GM21528 (cell line): ENCODE data around the gene RRP7A.
"Not testable (repeated sequence)": the region's sequence is repeated elsewhere in the genome, so short reads cannot be mapped to it uniquely, and the experiment has no call there.

ENCODE experiments used
- ATAC-seq: cut with Tn5 transposase; IDR thresholded peaks from one replicate; pipeline ENCODE4 v1.9.1; 2021; ENCODE audit warnings: mild to moderate bottlenecking, moderate library complexity; ENCODE audit not compliant: unreplicated experiment, low FRiP score

RRP7A gene, protein sequence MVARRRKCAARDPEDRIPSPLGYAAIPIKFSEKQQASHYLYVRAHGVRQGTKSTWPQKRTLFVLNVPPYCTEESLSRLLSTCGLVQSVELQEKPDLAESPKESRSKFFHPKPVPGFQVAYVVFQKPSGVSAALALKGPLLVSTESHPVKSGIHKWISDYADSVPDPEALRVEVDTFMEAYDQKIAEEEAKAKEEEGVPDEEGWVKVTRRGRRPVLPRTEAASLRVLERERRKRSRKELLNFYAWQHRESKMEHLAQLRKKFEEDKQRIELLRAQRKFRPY

DNA sequence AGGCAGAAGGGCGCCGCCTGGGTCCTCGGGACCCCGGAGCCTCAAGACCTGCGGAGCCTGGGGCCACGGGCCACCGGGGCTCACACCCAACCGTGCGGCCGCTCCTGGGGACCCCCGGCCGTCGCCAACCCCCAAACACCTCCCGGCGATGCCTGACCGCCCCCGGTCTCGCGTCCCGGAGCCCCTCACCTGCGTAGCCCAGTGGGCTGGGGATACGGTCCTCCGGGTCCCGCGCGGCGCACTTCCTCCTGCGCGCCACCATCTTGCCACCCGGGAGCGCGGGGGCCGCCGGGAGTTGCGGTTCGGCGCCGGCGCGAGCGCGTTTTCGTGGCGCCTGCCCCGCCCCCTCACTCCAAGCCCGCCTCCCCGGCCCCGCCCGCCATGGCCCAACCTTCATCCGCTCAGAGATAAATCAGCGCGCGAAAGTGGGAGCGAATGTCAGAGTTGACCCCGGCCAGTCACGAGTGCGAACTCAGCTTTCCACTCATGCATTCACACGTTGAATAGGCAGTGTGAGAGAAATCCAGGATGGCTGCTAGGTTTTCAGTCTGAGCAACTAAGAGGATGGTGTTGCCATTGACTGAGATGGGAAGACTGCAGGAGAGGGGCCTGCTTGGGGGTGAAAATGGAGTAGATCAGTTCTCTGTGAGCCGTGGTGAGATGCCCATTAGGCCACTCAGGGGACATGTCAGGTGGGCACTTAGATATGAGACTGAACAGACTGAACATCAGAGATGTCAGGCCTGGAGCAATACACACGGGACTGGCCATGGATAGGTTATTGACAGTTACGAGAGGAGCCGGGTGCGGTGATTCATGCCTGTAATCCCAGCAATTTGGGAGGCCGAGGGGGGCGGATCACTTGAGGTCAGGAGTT is at the start of gene RRP7A:
RRP7A (minus strand) TSS at position 272 of the 877 bp plus-strand sequence; CDS start at position 262, 10 bp downstream.
- ATAC-seq = peak; percentile 57

DNA sequence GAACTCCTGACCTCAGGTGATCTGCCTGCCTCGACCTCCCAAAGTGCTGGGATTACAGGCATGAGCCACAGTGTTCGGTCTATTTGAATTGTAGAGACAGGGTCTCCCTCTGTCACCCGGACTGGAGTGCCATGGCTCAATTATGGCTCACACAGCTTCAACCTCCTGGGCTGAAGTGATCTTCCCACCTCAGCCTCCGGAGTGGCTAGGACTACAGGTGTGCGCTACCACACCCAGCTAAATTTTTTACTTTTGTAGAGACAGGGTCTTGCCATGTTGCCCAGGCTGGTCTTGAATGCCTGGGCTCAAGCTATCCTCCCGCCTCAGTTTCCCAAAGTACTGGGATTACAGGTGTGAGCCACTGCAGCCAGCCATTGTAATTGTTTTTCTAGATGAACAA is 48.4 kb upstream of the RRP7A start:
- ATAC-seq = not testable (repeated sequence)

DNA sequence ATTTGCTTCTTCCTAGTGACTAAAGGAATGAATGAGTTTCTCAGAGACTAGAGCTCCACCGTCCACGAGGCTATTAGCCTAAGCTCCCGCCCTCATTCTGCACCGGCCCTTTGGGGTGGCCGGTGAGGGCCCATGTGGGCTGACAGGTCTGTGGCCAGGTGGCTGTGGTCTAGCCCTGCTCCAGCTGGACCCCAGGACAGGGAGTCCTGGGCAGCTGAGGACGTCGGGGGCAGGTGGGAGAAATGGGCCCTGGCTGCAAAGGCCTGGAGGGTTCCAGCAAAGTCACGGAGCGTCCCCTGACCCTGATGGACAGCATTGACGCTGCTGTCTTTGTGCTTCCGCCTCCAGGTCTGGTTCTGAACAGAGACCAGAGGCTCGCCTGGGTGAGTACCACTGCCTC is 46.4 kb upstream of the RRP7A start:
- ATAC-seq = no peak

DNA sequence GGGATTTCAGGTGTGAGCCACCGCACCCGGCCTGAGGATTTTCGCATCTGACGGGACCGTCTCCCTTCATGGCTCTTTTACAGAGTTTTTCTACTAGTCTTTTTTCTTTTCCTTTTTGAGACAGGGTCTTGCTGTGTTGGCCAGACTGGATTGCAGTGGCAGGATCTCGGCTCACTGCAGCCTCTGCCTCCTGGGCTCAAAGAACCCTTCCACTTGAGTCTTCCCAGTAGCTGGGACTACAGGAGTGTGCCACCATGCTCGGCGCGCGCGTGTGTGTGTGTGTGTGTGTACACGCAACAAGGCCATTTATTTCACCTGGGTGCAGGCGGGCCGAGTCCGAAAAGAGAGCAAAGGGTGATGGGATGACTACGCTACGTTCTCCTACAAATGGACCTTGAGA is 45.1 kb upstream of the RRP7A start:
- ATAC-seq = no peak

DNA sequence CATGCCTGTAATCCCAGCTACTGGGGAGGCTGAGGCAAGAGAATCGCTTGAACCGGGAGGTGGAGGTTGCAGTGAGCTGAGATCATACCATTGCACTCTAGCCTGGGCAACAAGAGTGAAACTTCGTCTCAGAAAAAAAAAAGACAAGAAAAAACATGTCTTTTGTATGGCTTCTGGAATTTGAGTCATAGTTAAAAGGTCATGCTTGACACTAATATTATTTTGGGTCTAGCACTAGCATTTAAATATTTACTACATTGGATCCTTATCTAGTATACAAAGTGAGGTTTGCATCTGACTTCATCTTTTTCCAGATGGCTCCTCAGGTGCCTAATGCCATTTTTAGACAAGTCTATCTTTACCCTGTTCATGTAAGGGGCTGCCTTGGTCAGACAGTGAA is 44.3 kb upstream of the RRP7A start:
- ATAC-seq = not testable (repeated sequence)

DNA sequence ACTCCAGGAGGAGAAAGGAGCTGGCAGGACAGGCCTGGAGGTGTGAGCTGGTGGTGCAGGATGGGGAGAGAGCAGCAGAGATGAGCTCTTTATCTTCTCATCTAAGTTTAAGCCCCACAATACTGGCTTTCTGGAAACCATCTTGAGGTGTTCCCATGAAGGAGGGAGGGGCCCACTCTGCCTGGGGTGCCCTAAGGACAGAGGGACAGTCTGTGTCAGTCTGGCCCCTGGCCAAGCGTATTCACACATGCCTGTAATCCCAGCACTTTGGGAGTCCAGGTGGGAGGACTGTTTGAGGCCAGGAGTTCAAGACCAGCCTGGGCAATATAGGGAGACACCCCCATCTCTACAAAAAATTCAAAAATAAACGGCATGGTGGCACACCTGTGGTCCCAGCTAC is 43.1 kb upstream of the RRP7A start:
- no peak for ATAC-seq

DNA sequence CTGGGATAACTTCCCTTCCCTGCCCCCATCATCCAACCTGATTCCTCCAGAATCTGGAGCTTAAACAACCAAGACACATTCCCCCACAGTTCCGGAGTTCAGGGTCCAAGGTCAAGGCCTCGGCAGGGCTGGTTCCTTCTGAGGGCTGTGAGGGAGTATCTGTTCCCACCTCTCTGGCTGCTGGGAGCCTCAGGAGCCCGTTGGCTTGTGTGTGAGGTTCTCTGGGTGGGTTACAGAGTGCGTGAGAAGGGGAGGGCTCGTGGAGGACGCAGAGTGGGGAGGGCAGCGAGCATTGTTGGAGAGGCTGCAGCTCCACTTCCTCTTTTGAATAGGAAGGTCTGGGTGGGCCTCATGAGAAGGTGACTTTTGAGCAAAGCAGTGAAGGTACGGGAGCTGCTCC is 42.7 kb upstream of the RRP7A start:
- ATAC-seq = no peak

DNA sequence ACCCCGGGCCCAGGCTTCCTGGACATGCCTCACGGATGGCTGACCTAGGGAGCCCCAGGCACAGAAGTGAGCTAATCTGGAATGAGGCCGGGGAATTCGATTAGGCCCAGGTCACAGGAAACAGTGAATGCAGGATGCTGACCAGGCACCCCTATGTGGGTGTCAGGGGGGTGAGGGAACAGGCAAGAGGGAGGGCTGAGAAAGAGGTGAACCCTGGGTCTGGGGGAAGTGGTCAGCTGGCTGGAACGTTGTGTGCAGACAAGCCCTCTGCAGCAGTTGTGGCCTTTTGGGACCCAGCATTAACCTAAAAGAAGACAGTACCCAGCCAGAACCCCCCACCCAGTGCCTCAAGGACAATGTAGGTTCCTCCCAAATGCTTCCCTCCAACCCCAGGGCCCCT is 42.3 kb upstream of the RRP7A start:
- ATAC-seq = no peak

DNA sequence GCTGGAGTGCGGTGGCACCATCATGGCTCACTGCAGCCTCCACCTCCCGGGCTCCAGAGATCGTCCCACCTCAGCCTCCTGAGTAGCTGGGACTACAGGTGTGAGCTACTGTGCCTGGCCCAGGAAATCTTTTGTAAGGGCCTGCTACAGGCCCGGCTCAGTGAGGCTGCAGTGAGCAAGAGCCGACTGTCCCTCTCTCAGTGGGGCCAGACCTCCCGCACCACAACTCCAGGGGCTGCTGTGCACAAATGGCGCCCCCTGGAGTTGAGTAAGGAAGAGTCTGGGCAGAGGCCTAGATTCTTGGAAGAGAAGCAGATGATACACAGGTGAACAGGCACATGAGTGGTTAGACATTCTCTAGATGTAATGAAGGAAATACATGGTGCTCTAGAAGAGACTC is 41.2 kb upstream of the RRP7A start:
- ATAC-seq = no peak

DNA sequence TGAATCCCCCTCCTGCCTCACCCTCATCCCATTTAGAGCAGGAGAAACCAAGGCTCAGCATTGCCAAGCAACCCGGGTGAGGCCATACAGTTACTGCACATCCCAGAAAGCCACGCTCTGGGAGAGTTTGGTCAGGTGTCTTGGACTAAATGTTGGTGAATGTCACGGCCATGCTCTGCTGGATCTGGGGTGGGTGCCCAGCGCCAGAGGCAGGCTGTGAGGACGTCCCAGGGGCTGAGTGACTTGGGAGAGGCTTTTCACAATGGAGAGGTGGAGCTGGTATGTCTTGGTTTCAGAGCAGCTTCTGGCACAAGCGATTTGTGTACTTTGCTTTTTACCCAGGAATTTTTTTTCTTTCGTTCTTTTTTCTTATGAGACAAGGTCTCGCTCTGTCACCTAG is 40.8 kb upstream of the RRP7A start:
- ATAC-seq = no peak

DNA sequence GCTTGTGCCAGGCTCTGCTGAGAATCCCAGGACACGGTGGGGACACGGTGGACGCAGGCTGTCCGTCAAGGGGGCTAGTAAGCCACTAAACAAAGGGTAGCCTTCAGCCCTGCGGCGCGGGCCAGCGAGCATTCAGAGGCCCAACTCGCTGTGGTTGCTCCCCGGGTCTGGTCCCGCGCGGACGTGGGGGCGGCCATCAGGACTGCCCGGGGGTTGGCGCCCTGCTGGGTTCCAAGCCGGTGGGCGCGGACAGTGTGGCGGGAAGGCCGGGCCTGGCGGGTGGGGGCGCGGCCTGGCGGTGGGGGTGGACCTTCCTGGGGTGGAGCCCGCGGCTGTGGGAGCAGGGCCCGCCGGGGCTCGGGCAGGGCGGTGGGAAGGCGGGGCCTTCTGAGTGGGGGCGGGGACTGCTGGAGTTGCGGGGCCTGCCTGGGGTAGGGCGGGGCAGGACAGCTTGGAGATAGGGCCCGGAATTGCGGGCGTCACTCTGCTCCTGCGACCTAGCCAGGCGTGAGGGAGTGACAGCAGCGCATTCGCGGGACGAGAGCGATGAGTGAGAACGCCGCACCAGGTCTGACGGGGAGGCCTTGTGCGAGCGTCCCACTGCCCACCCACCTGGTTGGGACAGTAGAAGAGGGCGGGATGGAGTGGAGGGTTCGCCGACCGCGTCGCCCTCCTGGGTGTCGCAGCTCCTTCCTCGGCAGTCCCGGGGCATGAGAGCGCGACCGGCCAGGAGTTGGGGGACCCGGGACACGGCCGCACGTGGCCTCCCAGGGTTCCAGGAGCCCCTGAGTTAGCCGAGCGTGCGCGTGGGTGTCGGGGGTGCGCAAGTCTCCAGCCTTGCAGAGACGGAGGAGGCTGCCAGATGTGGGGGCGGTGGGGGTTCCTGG is 34.1 kb upstream of the RRP7A start, which contains the start of gene SERHL2:
SERHL2 (plus strand) TSS at position 482 of the 887 bp plus-strand sequence; CDS start at position 547, 65 bp downstream.
- no peak for ATAC-seq

DNA sequence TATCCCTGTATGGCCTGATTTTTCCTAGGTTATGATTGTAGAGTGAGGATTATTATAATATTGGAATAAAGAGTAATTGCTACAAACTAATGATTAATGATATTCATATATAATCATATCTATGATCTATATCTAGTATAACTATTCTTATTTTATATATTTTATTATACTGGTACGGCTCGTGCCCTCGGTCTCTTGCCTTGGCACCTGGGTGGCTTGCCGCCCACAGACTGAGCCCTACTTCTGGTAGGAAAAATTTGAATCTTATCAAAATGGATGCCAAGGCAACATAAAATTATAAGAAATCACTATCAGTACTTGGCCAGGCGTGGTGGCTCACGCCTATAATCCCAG is 32.7 kb upstream of the RRP7A start:
- ATAC-seq = not testable (repeated sequence)

DNA sequence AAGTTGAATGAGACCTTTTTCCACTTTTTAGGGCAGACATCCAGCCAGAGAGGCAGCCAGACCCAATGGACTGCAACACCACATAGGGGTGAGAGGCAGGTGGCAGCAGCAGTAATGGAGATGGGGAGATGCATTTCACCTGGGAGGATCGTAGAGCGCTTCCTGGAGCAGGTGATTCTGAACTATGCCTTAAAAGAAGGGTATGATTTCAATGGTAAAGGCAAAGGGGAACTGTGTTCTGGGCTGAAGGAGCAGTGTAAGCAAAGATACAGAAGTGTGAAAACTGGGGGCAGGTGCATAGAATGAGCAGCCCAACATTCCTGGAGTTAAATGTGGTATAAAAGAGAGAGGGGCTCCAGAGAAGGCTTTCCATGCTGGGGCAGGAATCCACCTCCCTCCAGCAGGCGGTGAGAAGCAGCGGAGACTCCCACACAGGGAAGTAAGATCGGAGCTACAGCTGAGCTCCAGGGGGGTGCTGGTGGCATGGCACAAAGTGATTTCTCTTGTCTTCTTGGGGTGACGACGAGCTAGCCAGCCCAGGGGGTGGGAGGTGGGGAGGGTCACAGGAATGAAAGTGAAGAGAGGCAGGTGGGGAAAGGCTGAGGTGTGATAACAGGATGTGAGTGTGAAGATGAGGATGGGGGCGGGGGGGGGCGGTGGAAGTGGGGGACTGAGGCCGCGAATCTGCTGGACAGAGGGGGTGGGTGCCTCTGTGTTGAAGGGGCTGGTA is 29.9 kb upstream of the RRP7A start:
- ATAC-seq = no peak

DNA sequence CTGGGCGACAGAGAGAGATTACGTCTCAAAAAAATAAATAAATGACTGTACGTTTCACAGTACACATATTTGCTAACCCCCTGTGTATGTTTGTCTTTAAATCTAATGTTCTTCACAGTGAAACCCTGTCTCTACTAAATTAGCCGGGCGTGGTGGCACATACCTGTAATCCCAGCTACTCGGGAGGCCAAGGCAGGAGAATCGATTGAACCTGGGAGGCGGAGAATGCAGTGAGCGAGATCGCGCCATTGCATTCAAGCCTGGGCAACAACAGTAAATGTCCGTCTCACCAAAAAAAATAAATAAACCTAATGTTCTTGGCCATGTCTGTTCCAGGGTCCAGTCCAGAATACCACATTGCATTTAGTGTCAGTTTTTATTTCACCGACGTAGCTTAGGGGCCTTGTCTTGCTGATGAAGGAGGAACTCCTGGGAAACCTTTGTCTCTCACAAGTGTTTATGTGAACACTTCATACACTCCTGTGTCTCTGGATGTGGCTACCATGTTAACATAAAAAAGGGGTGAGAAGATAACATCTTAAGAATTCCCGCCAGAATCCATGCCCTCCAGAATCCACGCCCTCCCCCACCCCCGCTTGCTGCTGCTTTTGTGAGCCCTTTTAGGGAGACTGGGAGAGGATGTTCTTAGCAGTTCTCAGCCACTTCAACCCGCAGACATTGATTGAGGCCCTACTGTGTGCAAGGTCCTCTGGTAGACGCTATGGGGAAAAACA is 29.2 kb upstream of the RRP7A start:
- ATAC-seq = no peak

DNA sequence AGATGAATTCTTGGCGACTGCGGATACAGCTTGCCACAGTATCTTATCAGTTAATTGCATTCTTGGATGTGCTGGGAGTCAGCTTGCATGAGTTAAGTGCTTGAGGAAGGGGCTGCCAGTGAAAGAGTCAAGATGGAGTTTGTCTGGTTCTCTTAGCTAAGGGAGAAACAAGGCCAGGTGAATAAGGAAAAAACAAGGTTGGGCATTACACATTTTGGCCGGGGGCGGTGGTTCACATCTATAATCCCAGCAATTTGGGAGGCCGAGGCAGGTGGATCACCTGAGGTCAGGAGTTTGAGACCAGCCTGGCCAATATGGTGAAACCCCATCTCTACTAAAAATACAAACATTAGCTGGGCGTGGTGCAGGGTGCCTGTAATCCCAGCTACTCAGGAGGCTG is 28.5 kb upstream of the RRP7A start:
- ATAC-seq = not testable (repeated sequence)

DNA sequence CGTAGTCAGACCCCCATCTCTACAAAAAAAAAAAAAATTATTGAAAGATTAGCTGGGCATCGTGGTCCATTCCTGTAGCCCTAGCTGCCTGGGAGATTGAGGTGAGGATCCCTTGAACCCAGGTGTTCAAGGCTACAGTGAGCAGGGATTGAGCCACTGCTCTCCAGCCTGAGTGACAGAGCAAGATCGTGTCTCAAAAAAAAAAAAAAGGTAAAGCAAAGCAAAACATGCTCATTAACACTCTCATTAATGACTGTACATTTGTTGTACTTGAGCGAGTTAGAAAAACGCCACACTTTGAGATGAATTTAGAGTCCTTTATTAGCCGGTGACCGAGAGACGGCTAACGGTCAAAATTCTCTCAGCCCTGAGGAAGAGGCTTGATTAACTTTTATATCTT is 28.0 kb upstream of the RRP7A start:
- ATAC-seq = no peak

DNA sequence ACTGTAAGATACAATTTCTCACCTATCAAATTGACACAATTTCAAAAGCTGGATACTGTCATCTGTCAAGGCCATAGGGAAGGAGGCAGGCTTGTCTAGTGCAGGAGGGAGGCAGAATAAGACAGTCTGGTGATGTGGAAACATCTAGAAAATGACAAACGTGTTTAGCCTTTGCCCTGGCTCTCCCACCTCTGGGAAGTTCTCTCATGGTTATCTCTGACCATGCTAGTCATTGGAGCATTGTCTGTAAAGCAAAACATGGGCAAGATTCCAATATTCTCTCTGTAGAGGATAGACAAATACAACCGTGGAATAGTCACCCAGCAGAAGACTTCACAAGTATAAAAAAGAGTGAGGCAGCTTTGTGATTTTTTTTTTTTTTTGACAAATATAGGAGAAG is 25.1 kb upstream of the RRP7A start:
- no peak for ATAC-seq

DNA sequence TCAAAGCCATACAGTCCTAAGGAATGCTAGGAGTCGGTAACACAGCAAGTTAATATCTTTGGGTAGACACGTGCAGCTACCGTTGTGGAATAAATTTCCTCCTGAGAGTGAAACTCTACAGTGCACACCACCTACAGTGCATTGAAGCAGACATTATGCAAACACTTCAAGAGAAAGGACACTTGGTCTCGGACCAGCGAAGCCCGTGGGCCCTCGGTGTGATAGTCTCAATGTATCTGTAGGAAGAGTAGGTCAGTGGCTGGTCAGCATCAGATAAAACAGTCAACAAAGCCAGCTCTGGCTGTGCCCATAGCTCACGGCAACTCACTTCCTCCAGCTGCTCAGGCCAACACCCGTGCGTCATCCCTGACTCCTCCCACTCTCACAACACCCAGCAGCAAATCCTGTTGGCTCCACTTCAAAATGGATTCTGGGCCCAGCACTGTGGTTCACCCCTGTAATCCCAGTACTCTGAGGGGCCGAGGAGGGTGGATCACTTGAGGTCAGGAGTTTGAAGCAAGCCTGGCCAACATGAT is 19.7 kb upstream of the RRP7A start:
- not testable (repeated sequence) for ATAC-seq

DNA sequence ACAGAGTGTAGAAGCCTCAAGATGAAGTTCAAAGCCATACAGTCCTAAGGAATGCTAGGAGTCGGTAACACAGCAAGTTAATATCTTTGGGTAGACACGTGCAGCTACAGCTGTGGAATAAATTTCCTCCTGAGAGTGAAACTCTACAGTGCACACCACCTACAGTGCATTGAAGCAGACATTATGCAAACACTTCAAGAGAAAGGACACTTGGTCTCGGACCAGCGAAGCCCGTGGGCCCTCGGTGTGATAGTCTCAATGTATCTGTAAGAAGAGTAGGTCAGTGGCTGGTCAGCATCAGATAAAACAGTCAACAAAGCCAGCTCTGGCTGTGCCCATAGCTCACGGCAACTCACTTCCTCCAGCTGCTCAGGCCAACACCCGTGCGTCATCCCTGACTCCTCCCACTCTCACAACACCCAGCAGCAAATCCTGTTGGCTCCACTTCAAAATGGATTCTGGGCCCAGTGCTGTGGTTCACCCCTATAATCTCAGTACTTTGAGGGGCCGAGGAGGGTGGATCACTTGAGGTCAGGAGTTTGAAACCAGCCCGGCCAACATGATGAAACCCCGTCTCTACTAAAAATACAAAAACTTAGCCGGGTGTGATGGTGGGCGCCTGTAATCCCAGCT is 17.7 kb upstream of the RRP7A start:
- ATAC-seq = not testable (repeated sequence)
